GM18526 (cell line): ENCODE measurements around the gene CADPS2.

Experiments
- POLR2A ChIP-seq: IDR thresholded peaks from 3 replicates; pipeline ENCODE4 v1.6.1; 2011; ENCODE audit not compliant: insufficient read length; ENCODE audit errors: extremely low read depth

Gene CADPS2

DNA sequence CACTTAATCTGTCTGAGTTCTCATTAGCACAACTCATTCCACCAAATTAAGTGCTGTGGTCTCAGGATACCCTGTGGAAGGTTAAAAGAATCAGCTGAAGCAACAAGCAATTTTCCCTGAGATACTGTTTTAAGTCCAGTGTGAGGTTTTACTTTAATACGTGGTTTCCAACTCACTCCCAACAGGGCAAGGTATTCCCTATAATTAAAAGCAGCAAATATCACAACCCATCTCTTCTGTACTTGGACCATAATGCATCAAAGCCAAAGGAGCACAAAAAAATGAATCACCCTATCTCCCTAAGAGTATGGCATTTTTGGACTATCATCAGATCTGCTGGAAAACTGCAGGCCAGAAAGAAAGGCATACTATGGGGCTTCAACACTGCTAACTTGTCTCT lies 4.9 kb downstream of the CADPS2 start:
- TF ChIP-seq POLR2A, result no peak

DNA sequence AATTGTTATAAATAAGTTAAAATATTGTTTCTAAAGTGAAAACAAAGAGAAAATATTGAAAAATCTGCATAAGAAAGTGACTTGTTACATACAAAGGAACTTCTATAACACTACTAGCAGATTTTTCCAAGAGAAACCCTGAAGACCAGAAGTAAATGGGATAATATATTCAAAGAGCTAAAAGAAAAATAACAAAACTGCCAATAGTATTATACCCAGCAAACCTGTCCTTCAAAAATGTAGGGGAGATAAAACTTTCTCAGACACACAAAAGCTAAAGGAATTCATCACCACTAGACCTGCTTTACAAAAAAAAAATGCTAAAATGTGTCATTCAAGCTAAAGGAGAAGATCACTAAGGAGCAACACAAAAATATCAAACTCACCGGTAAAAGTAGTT lies 17.0 kb downstream of the CADPS2 start:
- no peak for TF ChIP-seq POLR2A

DNA sequence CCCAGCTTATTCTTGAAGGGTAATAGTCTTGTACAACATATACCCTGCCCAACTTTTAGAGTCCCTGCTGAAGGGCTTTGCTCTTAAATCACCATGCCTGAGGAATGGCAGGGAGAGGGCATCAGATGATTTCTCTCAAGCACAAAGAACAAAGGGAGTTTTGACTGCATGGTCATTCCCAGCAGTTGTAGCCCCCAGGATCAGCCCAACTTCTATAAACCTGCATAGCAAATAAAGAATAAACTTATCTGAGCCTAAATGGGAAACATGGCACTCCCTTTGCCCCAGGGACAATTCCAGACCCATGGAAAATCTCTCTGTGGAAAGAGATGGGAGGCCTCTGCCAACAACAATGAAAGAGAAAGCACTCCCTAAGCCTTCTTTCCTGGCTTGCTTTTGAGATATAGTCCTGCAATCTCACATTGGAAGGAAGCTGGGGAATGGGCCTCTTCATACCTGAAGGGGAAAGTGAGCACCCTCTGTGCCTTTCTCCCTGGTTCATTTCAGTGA lies 18.7 kb downstream of the CADPS2 start:
- no peak for TF ChIP-seq POLR2A

- no peak for TF ChIP-seq POLR2A
Measured at GRCh38 chr7:122864838-122865237, 21.4 kb downstream of the CADPS2 start.

DNA sequence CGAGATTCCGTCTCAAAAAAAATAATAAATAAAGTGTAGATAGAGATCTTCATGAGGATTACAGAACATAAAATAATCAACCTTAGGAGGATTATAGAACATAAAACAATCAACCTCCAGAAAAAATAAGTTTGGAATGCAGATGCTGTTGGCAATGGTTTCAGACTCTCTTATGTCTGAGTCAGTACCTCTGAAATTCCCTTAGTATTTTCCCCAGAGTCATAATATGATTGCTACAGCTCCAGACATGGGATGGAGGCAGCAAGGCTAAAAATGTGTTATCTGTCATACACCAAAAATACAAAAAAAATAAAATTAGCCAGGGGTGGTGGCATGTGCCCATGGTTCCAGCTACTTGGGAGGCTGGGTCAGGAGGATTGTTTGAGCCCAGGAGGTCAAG lies 22.2 kb downstream of the CADPS2 start:
- TF ChIP-seq POLR2A, result no peak

- TF ChIP-seq POLR2A, result no peak
Measured at GRCh38 chr7:122858320-122858719, 27.9 kb downstream of the CADPS2 start.

GRCh38 chr7:122850528-122850927 lies 35.7 kb downstream of the CADPS2 start:
- TF ChIP-seq POLR2A, result no peak

- TF ChIP-seq POLR2A, result no peak
Measured at GRCh38 chr7:122849957-122850328, 36.3 kb downstream of the CADPS2 start.

GRCh38 chr7:122849322-122849956 lies 36.8 kb downstream of the CADPS2 start:
- TF ChIP-seq POLR2A, result no peak

- TF ChIP-seq POLR2A, result no peak
Measured at GRCh38 chr7:122847871-122848473, 38.3 kb downstream of the CADPS2 start.

DNA sequence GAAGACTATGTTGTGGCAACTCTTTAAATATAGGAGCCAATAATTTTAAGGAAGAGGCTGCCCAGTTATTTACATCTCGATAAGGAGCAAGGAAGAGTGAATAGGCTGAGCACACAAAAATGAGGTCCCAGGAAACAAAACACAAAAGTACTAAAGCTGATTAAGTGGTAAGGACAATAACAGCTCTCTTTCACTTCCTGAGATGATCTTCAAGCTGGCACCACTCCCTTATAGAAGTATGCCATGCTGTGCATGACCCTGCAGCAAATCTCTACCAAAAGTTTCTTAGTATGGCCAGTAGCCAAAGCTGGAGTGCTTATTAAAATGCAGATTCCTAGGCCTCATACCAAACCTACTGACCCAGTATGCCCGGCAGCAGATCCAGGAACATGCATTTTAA lies 39.7 kb downstream of the CADPS2 start:
- TF ChIP-seq POLR2A, result no peak

DNA sequence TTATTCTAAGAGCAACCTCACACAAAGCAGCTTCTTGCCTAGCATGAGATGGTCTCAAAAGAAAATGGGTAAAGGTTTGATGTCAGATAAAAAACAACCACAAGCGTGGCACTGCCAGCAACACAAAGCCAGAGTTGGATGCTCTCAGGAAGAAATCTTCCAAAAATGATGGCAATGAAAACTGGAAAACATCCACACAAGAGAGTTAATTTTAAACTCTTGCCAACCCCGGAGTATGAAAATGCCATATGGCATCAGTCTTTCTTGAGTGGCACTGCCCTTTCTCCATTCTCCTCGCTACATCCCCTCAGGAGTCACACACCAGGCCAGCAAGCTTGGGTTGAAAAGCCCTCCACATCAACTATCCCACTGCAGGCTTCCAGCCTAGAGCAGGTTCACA lies 41.0 kb downstream of the CADPS2 start:
- TF ChIP-seq POLR2A, result no peak

GRCh38 chr7:122844191-122844988 lies 41.9 kb downstream of the CADPS2 start:
- TF ChIP-seq POLR2A, result no peak

- TF ChIP-seq POLR2A, result no peak
Measured at GRCh38 chr7:122842971-122843370, 43.3 kb downstream of the CADPS2 start.

- no peak for TF ChIP-seq POLR2A
Measured at GRCh38 chr7:122833888-122834570, 52.2 kb downstream of the CADPS2 start.

GRCh38 chr7:122831436-122831835 lies 54.8 kb downstream of the CADPS2 start:
- TF ChIP-seq POLR2A, result no peak
